ENCODE data around the gene RXFP1.

DNA sequence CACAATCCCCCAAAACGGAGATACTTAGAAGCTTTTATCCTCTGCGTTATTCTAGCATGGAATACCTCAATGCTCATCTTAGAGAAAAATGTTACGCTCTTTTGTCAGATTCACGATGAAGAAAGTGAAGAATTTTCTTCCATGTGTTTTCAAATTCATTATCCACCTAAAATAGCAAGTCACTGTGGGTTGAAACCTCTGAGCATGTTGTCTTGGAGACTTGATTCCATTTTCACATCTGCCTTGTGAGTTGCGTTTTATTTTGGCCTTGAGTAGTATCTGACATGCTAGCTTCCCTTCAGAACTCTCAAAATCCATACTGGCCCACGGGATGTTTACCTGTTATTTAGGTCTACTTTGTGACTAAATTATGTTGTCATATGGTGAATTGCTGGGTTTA is 83.7 kb downstream of the RXFP1 start:
- no peak for TF ChIP-seq POLR2A (IDR thresholded peaks at IDR 0.05; ENCODE audit: low read depth, low read length)
- no peak for TF ChIP-seq POLR2AphosphoS5 (IDR thresholded peaks at IDR 0.05; ENCODE audit: low read depth, low read length)
- no peak for TF ChIP-seq TAF1 (IDR thresholded peaks at IDR 0.05; ENCODE audit: borderline replicate concordance, low read depth, low read length)

Measured in GM12892 (cell line).